Muscle of arm (tissue), 12 donors: Measurements from ENCODE around the gene PDGFD. TPM values are rescaled to one million over a fixed set of nuclear protein-coding genes. Genes with fewer than 3 reads are reported as not detected.

Source experiments
- DNase-seq: peaks from one replicate; pipeline ENCODE4 v3.0.0-alpha.2; 2013
- polyA plus RNA-seq, 12 donors: library from polyadenylated mRNA; unstranded; fragments of 120-200 nt; gene quantifications; one replicate each; pipeline ENCODE4 v1.2.1, GENCODE V29; 2013; ENCODE audit not compliant: insufficient read length in 12 of 12

PDGFD gene
- polyA plus RNA-seq, 12 donors = 12.6 to 44.4 (median 20.3) TPM; not detected in 1

DNA sequence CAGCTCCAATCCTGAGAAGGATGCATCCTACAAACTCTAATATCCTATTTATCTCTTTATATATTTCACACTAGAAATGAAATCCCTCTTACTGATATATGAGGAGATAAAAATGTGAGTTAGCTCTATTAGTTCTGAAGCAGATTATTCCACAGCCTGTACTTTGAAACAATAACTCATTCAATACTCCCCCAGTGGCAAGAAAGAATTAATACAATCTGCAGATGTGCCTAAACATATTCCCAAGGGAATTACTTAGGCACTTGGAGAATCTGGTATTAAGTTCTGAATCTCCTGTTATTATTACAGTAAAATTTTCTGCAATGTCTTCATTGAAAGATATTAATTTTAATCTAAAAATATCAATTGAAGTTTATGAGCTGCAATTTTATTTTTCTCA lies 68.2 kb downstream of the PDGFD start:
- no peak for DNase-seq

DNA sequence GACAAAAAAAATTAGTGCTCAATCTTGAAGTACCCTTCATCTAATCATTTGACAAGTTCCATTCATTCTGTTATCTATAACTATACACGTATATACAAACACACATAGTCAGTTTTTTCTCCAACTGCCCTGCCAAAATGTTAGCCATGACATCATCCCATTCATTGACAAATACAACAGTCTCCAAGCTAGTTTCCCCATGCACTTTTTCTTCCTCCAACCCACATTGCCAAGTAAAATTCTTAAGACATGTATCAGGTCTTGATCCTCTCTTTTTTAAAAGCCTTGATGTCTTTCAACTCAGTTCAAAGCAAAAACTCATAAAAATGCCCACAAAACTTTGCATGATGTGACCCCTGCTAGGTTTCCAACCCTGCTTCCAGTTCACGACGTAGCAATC lies 69.4 kb downstream of the PDGFD start:
- no peak for DNase-seq

DNA sequence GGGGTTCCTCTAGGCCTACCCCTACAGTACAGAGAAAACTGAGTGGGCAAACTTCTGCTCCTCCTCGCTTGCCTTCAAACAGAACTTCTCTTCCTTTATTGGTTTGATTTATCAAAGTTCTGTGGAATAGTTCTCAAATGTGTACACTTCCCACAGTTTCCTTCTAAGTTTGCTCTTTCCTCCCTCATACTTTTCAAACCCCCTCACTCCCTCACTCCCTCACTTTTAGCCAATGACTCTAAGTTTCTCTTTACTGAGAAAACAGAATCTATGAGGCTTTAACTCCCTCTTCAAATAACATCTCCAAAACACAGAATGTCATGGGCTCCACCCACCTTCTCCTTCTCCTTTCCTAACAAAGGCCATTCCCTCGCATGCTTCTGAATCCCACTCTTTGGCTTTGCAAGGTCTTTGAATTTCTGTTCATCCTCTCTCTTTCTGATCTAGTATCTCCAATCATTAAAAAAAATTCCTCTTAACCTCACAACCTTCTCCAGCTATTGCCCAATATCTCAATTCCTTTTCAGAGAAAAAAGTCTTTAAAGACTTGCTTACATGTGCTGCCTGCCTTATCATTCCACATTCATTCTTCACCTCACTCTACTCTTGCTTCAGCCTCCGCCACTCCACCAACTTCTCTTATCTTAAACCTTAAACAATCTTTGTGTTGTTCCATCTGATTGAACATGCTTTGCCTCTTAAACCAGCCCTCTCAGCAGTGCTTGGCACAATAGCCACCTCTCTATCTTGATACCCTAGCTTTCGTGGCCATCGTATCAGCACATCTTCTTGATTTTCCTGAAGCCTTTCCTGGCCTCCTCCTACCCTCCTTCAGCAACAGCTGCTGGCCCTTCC lies 70.3 kb downstream of the PDGFD start:
- DNase-seq = no peak

- no peak for DNase-seq
These were observed 71.2 kb downstream of the PDGFD start for GRCh38 chr11:104092744-104093143.

- no peak for DNase-seq
These were observed 72.5 kb downstream of the PDGFD start for GRCh38 chr11:104091281-104092096.

DNA sequence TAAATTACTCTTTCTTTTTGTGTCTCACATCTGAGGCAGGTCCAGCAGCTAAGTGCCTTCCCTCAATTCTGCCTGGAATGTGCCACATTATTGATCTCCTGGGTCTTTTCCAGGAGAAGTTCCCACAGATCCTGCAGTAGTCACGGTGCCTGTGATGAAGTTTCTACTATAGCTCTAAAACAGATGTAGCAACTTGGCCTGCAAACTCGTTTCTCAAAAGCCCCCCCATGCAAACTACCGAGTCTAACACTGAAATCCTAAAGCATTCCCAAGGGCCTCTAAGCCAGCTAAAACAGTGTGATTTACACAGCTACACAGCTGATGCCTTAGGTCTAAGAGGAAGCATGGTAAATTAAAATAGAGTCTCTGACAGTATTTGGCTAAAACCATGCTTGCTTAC lies 73.2 kb downstream of the PDGFD start:
- DNase-seq = peak; percentile 51

DNA sequence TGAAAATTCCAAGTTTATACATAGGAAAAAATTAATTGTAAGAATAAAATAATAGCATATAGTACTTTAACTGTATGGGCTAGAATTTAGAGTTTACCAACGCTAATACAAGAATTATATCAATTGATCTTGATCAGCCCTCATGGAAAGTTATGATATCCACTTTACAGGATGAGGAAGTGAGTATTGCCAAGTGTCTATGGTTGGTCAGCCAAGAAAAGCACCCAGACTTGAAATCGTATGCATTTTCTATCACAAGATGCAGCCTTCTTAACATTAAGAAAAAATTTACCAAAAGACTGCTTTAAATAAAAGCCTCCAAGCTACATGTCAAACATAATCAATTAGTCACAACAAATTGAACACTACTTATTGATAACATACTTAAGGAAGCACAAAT lies 74.5 kb downstream of the PDGFD start:
- no peak for DNase-seq

DNA sequence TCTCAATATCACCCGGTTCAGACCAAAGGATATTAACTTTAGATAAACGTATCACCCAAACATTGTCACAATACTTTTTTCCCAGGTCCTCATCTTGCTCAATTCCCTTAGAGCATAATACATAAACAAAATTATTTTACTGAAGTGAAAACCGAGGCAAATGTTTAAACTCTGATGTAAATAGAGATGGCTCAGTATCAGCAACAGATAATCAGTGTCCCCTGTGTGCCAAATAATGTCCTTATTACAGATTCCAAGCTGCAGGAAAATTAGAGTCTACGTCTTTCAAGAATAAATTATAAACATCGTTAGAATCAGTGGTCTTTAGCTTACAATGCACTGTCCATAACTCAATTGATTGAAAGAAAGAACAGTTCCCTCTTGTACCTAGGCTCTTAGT lies 77.3 kb downstream of the PDGFD start:
- DNase-seq = no peak

DNA sequence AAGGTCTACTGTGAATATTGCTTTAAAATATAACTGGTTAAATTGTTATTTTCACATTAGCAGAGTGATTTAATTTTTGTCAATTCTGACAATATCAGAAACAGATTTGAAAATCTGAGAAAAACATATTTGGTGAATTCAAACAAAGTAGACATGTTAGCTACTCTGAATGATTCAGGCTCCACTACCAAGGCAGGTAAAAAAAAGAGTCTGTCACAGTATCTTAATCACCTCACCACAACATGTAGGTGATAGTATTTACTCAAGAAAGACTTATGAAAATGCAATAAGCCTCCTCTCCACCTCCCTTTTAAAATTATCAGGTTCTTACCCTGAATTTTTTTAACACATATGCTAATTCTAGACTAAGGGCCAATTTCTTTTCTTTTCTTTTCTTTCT lies 85.0 kb downstream of the PDGFD start:
- no peak for DNase-seq

GRCh38 chr11:104078245-104078644 lies 85.7 kb downstream of the PDGFD start:
- DNase-seq = no peak

DNA sequence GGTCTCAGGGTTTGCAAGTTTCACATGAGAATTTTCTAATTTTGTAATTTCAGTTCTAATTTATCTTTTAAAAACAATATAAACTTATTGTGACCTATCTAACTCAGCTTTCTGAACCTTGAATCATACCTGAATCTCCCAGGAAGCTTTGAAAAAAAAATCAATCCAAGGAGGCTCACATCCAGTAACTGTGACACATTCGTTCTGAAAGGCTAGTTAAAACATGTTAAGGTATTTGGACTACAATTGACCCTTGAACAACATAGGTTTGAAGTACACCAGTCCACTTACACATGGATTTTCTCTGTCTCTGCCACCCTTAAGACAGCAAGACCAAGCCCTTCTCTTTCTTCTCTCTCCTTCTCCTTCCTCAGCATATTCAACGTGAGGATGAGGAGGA lies 87.5 kb downstream of the PDGFD start:
- no peak for DNase-seq

DNA sequence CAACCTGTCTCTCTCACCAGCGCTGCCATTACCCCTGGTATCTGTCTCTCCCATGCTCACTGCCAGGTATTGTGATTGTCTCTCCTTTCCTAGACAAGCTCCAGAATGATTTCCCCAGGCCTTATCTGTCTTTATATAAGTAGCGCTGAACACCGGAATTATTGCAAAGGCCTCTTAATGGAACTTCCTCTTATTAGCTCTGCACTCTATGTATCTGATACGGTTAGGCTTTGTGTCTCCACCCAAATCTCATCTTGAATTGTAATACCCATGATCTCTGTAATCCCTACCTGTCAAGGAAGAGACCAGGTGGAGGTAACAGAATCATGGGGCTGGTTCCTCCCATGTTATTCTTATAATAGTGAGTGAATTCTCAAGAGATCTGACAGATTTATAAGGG lies 88.2 kb downstream of the PDGFD start:
- DNase-seq = no peak

- no peak for DNase-seq
These were observed 88.9 kb downstream of the PDGFD start for GRCh38 chr11:104075091-104075490.

GRCh38 chr11:104073950-104074705 lies 89.8 kb downstream of the PDGFD start:
- no peak for DNase-seq

DNA sequence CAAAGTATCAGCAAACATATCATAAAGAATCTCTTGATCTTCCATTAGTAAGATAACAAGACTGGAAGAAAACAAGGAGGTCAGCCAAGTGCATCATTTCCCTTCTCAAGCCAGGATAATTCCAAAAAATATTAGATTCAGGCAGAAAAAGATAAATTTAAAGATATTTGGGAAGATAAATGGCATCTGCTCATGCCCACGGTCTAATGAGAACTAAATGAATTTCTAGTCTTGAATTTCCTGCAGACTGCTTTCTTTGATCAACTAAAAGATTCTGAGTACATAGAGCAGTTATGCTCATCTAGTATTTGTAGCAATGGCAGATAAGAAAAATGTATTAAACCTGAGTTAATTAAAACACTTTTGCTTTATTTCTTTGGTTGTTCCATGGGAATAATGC lies 96.4 kb downstream of the PDGFD start:
- no peak for DNase-seq

- DNase-seq = no peak
These were observed 99.8 kb downstream of the PDGFD start for GRCh38 chr11:104064034-104064630.

- DNase-seq = no peak
These were observed 102.0 kb downstream of the PDGFD start for GRCh38 chr11:104061853-104062521.

DNA sequence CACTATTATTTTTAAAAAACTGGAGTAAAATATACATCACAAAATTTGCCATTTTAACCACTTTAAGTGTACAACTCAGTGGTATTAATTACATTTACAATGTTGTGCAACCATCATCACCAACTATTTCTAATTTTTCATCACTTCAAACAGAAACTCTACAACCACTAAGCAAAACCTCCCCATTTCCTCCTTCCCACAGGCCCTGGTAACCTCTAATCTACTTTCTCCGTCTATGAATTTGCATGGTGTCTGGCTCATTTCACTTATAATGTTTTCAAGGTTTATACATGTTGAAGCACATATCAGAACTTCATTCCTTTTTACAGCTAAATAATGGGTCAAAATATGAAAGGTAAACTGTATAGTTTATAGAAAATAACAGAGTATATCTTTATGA lies 103.1 kb downstream of the PDGFD start:
- no peak for DNase-seq

DNA sequence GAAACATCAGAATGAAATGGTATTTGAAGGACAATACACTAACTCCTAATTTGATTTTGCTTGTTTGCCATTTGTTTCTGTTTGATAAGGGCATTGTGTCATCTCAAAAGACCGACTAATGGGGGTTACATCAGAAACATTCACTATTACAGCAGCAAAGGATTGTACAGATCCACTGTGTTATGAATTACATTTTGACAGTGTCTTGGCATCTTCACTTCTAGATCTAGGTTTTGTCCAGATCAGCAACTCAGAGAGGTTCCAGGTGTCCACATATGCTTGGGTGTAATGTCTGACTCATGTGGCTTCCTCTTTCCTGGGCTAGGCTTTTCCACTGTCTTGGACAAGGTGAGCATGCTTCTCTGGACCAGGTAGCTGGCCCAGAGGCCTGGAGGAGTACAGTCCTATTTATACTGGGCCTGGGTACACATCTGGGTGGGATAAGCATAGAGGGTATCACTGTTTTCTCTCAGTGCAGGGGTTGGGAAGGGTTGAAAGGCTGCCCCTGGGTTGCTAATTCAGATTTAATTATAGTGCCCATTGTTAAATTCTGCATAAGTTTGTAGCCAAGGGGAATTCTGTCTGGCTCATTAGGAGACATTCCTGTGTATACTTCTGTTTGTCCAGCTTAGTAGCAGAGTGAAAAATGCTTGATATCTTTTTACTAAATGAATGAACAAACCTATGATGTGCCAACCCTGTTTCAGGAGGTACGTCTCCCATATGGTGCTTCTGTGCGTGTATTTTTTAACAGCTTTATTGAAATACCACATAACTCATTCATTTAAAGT lies 103.7 kb downstream of the PDGFD start:
- no peak for DNase-seq

- DNase-seq = no peak
These were observed 105.3 kb downstream of the PDGFD start for GRCh38 chr11:104058680-104059079.

DNA sequence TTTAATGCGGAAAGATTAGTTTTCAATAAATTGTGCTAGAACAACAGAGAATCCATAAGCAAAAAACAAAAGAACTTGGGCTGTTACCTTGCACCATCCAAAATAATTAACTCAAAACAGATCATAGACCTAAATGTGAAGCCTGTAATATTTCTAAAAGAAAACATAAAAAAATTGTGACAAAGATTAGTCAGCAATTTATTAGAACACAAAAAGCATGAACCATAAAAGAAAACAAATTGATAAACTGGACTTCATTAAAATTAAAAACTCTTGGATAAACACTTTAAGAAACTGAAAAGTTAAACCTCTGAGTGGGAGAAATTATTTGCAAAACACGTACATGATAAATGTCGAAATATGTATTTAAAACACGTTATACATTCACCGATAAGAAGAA lies 106.0 kb downstream of the PDGFD start:
- no peak for DNase-seq
